ENCODE data around the gene HAO1.

The HAO1 gene

GRCh38 chr20:7926323-7926722 lies 13.9 kb downstream of the HAO1 start:
- no peak for DNase-seq

- DNase-seq: peak; percentile 87
Observed at GRCh38 chr20:7924692-7925091, 15.6 kb downstream of the HAO1 start.

- no peak for DNase-seq
Observed at GRCh38 chr20:7916648-7917047, 23.6 kb downstream of the HAO1 start.

GRCh38 chr20:7912551-7912950 lies 27.7 kb downstream of the HAO1 start:
- no peak for DNase-seq

GRCh38 chr20:7911586-7912330 lies 28.5 kb downstream of the HAO1 start:
- DNase-seq: peak; percentile 1

- no peak for DNase-seq
Observed at GRCh38 chr20:7908905-7909304, 31.4 kb downstream of the HAO1 start.

GRCh38 chr20:7903429-7903828 lies 36.8 kb downstream of the HAO1 start:
- DNase-seq: no peak

- DNase-seq: no peak
Observed at GRCh38 chr20:7902879-7903278, 37.4 kb downstream of the HAO1 start.

- DNase-seq: no peak
Observed at GRCh38 chr20:7897781-7898364, 42.4 kb downstream of the HAO1 start.

- DNase-seq: no peak
Observed at GRCh38 chr20:7893014-7893730, 47.1 kb downstream of the HAO1 start.

- no peak for DNase-seq
Observed at GRCh38 chr20:7891705-7892104, 48.6 kb downstream of the HAO1 start.

- DNase-seq: no peak
Observed at GRCh38 chr20:7889736-7890135, 50.5 kb downstream of the HAO1 start.

GRCh38 chr20:7883741-7884140 lies 56.5 kb downstream of the HAO1 start:
- DNase-seq: no peak

GRCh38 chr20:7883309-7883708 lies 56.9 kb downstream of the HAO1 start:
- no peak for DNase-seq

- no peak for DNase-seq
Observed at GRCh38 chr20:7882076-7882475, 58.2 kb downstream of the HAO1 start.

- DNase-seq: no peak
Observed at GRCh38 chr20:7881551-7881950, 58.7 kb downstream of the HAO1 start.

GRCh38 chr20:7879883-7880282 lies 60.4 kb downstream of the HAO1 start:
- DNase-seq: peak; percentile 3

GRCh38 chr20:7868108-7868507 lies 72.2 kb downstream of the HAO1 start:
- no peak for DNase-seq

- no peak for DNase-seq
Observed at GRCh38 chr20:7866285-7866684, 74.0 kb downstream of the HAO1 start.

- peak; percentile 76 for DNase-seq
Observed at GRCh38 chr20:7859356-7859802, 80.9 kb downstream of the HAO1 start.

- DNase-seq: no peak
Observed at GRCh38 chr20:7858734-7859250, 81.5 kb downstream of the HAO1 start.

- DNase-seq: peak; percentile 58
Observed at GRCh38 chr20:7856756-7857155, 83.5 kb downstream of the HAO1 start.

GRCh38 chr20:7855545-7855944 lies 84.7 kb downstream of the HAO1 start:
- no peak for DNase-seq

- no peak for DNase-seq
Observed at GRCh38 chr20:7853493-7853892, 86.8 kb downstream of the HAO1 start.

Data from fibroblast of skin of abdomen (primary cell).